Astrocyte (in vitro differentiated cells and primary cell): ENCODE results near the gene AP3B1. TPM values are rescaled to one million over a fixed set of nuclear protein-coding genes. Genes with fewer than 3 reads are reported as not detected.

Experiments used
- DNase-seq: peaks from one replicate; pipeline ENCODE4 v3.0.0-alpha.2; 2010; ENCODE audit warnings: low read depth
- FAIRE-seq: peaks from 2 replicates; lab custom pipeline; 2011; peaks lifted over from hg19 to GRCh38; lab: Jason Lieb, UNC
- H2AFZ ChIP-seq: 2 replicates; pipeline ENCODE4 v1.6.0; 2012; ENCODE audit warnings: low read depth, low read length, inconsistent platforms
- H3K27ac ChIP-seq: 2 replicates; pipeline ENCODE4 v1.5.1; 2011; ENCODE audit warnings: low read depth, low read length, inconsistent platforms
- H3K27me3 ChIP-seq: 2 replicates; pipeline ENCODE4 v1.6.0; 2011; ENCODE audit warnings: low read length, inconsistent platforms; ENCODE audit not compliant: insufficient read depth
- H3K36me3 ChIP-seq: 2 replicates; pipeline ENCODE4 v1.5.1; 2011; ENCODE audit warnings: low read length, inconsistent platforms; ENCODE audit not compliant: insufficient read depth
- H3K4me1 ChIP-seq: 2 replicates; pipeline ENCODE4 v1.5.1; 2011; ENCODE audit warnings: low read length, inconsistent platforms; ENCODE audit not compliant: insufficient read depth
- H3K4me2 ChIP-seq: 2 replicates; pipeline ENCODE4 v1.6.0; 2012; ENCODE audit warnings: low read length, inconsistent platforms
- H3K4me3 ChIP-seq: 2 replicates; pipeline ENCODE4 v1.5.1; 2011; ENCODE audit warnings: low read depth, mild to moderate bottlenecking, low read length, inconsistent platforms; ENCODE audit not compliant: insufficient read depth
- H3K79me2 ChIP-seq: 2 replicates; pipeline ENCODE4 v1.6.0; 2012; ENCODE audit warnings: mild to moderate bottlenecking, low read length, inconsistent platforms; ENCODE audit not compliant: insufficient read depth
- H3K9ac ChIP-seq: 2 replicates; pipeline ENCODE4 v1.6.0; 2012; ENCODE audit warnings: mild to moderate bottlenecking, low read length, inconsistent platforms
- H3K9me3 ChIP-seq: 2 replicates; pipeline ENCODE4 v1.5.1; 2012; ENCODE audit warnings: low read depth, mild to moderate bottlenecking, low read length, inconsistent platforms; ENCODE audit not compliant: insufficient read depth
- H4K20me1 ChIP-seq: 2 replicates; pipeline ENCODE4 v1.6.0; 2012; ENCODE audit warnings: low read length, inconsistent platforms; ENCODE audit not compliant: insufficient read depth
- H3K27ac Mint-ChIP-seq: one replicate; pipeline ENCODE4 v1.8.0; 2021; ENCODE audit warnings: mild to moderate bottlenecking, mixed read lengths; ENCODE audit not compliant: unreplicated experiment
- H3K27me3 Mint-ChIP-seq: one replicate; pipeline ENCODE4 v1.8.0; 2021; ENCODE audit warnings: low read depth, mixed read lengths; ENCODE audit not compliant: unreplicated experiment
- H3K36me3 Mint-ChIP-seq: one replicate; pipeline ENCODE4 v1.8.0; 2021; ENCODE audit warnings: low read depth, mixed read lengths; ENCODE audit not compliant: unreplicated experiment
- H3K4me1 Mint-ChIP-seq: one replicate; pipeline ENCODE4 v1.8.0; 2021; ENCODE audit warnings: low read depth, mixed read lengths; ENCODE audit not compliant: unreplicated experiment
- H3K4me3 Mint-ChIP-seq: one replicate; pipeline ENCODE4 v1.8.0; 2021; ENCODE audit warnings: mild to moderate bottlenecking, moderate library complexity, mixed read lengths; ENCODE audit not compliant: unreplicated experiment
- H3K9me3 Mint-ChIP-seq: one replicate; pipeline ENCODE4 v1.8.0; 2021; ENCODE audit warnings: mild to moderate bottlenecking, mixed read lengths; ENCODE audit not compliant: unreplicated experiment
- CTCF ChIP-seq: IDR thresholded peaks from 2 replicates; pipeline ENCODE4 v1.5.1; 2011; ENCODE audit warnings: low read depth, mild to moderate bottlenecking, inconsistent platforms, low read length, moderate library complexity; ENCODE audit not compliant: insufficient read depth
- EZH2 ChIP-seq: IDR thresholded peaks from 2 replicates; pipeline ENCODE4 v1.6.1; 2012; ENCODE audit warnings: mild to moderate bottlenecking, low read length, inconsistent platforms; ENCODE audit not compliant: insufficient read depth
- total RNA-seq: library from RNA; stranded (reverse); gene quantifications from 2 replicates; pipeline ENCODE4 v1.2.1, GENCODE V29; 2021

AP3B1 gene
- total RNA-seq, 1 donor from 2014 or later, result 64.8 TPM

GRCh38 chr5:77995793-77996409 lies 298.6 kb downstream of the AP3B1 start:
- H3K4me3 ChIP-seq, result no peak overlapping the region
- no peaks in the 10 kb centered on the region for H3K4me1 ChIP-seq
- no peak overlapping the region for H3K4me2 ChIP-seq
- no peak overlapping the region for H3K27ac ChIP-seq
- no peaks in the 10 kb centered on the region for H3K9me3 ChIP-seq
- no peak overlapping the region for H2AFZ ChIP-seq
- H3K27me3 ChIP-seq, result no peaks in the 10 kb centered on the region
- no peaks in the 10 kb centered on the region for H3K79me2 ChIP-seq
- peaks cover 2% of the 10 kb centered on the region for H3K9me3 Mint-ChIP-seq
- no peak overlapping the region for H3K4me3 Mint-ChIP-seq
- H3K27ac Mint-ChIP-seq, result no peak overlapping the region
- DNase-seq (no peak), FAIRE-seq (no peak)
- H3K36me3 ChIP-seq, result no peaks in the 10 kb centered on the region
- no peak for TF ChIP-seq CTCF
- no peak for TF ChIP-seq EZH2
- peaks cover 7% of the 10 kb centered on the region for H3K27me3 Mint-ChIP-seq
- no peak overlapping the region for H3K9ac ChIP-seq
- H3K36me3 Mint-ChIP-seq, result peaks cover 17% of the 10 kb centered on the region
- no peaks in the 10 kb centered on the region for H4K20me1 ChIP-seq
- H3K4me1 Mint-ChIP-seq, result peaks cover 4% of the 10 kb centered on the region

- no peak for DNase-seq
- no peaks in the 10 kb centered on the region for H3K4me1 ChIP-seq
- H3K9ac ChIP-seq, result no peak overlapping the region
- no peak overlapping the region for H3K4me2 ChIP-seq
- no peak overlapping the region for H2AFZ ChIP-seq
- H3K36me3 Mint-ChIP-seq, result peaks cover 17% of the 10 kb centered on the region
- no peaks in the 10 kb centered on the region for H3K27me3 ChIP-seq
- peaks cover 9% of the 10 kb centered on the region for H3K4me1 Mint-ChIP-seq
- peaks cover 7% of the 10 kb centered on the region for H3K27me3 Mint-ChIP-seq
- no peaks in the 10 kb centered on the region for H4K20me1 ChIP-seq
- no peak overlapping the region for H3K27ac ChIP-seq
- H3K4me3 Mint-ChIP-seq, result no peak overlapping the region
- no peak for FAIRE-seq
- no peak overlapping the region for H3K27ac Mint-ChIP-seq
- H3K36me3 ChIP-seq, result no peaks in the 10 kb centered on the region
- H3K79me2 ChIP-seq, result no peaks in the 10 kb centered on the region
- peaks cover 2% of the 10 kb centered on the region for H3K9me3 Mint-ChIP-seq
- no peaks in the 10 kb centered on the region for H3K9me3 ChIP-seq
- no peak overlapping the region for H3K4me3 ChIP-seq
- TF ChIP-seq EZH2, result no peak
- no peak for TF ChIP-seq CTCF
Measured at GRCh38 chr5:77994943-77995342, 299.6 kb downstream of the AP3B1 start.

DNA sequence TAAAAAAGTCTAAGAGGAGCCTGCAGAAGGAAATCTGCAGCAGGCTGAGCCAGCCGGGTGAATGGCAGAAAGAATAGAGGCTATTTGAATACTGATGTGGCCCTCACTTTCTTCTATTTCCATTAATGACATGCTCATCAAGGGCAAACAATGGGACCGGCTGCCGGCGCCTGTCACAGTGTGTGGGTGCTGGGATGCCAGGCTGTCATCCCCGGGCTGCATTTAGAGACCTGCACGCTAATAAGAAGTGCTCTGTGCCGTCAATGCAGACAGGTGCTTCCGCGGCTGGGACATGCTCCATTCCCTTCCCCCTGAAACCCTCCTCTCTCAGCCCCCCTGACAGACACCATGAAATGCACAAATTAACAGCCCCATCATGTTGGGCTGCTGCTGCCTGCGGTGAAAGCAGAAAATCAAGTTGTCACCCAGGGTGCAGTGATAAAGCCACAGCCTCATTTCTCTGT lies 300.6 kb downstream of the AP3B1 start:
- TF ChIP-seq CTCF (no peak), EZH2 (no peak)
- Mint-ChIP-seq H3K4me3 (no peak overlapping the region), H3K36me3 (peaks cover 11% of the 10 kb centered on the region), H3K27me3 (peaks cover 6% of the 10 kb centered on the region), H3K27ac (no peak overlapping the region), H3K4me1 (peaks cover 10% of the 10 kb centered on the region), H3K9me3 (no peaks in the 10 kb centered on the region)
- Histone ChIP-seq H3K9ac (no peak overlapping the region), H3K27ac (no peak overlapping the region), H2AFZ (no peak overlapping the region), H3K79me2 (no peaks in the 10 kb centered on the region), H3K4me1 (no peaks in the 10 kb centered on the region), H3K4me3 (no peak overlapping the region), H3K27me3 (no peaks in the 10 kb centered on the region), H3K9me3 (no peaks in the 10 kb centered on the region), H3K36me3 (no peaks in the 10 kb centered on the region), H3K4me2 (no peak overlapping the region), H4K20me1 (no peaks in the 10 kb centered on the region)
- DNase-seq (no peak), FAIRE-seq (no peak)
